ENCODE measurements around the gene NUTF2.
"Not testable (repeated sequence)": the region's sequence is repeated elsewhere in the genome, so short reads cannot be mapped to it uniquely, and the experiment has no call there.

Gene NUTF2

GRCh38 chr16:67907397-67908180 is 60.9 kb downstream of the NUTF2 start:
- Histone ChIP-seq H3K27ac (no peak overlapping the region), H3K36me3 (replicated peaks) (peaks cover 21% of the 10 kb centered on the region)
- in situ Hi-C loops (cut with HindIII; ENCODE audit: low pct_ligation_motif_present, low sequenced_read_pairs), result loop anchor here (25.0 kb wide), 2 partner anchors 95 to 195 kb away; partner anchors contain the start of genes GFOD2, RANBP10 and TSNAXIP1

GRCh38 chr16:67909056-67909742 is 62.5 kb downstream of the NUTF2 start:
- Histone ChIP-seq H3K27ac (no peak overlapping the region), H3K27me3 (replicated peaks) (no peaks in the 10 kb centered on the region), H3K4me3 (ENCODE audit: low read depth, low read length) (no peak overlapping the region), H3K36me3 (replicated peaks) (peaks cover 15% of the 10 kb centered on the region)
- in situ Hi-C loops (cut with HindIII; ENCODE audit: low pct_ligation_motif_present, low sequenced_read_pairs), result loop anchor here (25.0 kb wide), 2 partner anchors 97 to 197 kb away; partner anchors contain the start of genes GFOD2, RANBP10 and TSNAXIP1
- DNase-seq, result no peak
- no peak for TF ChIP-seq CTCF (IDR thresholded peaks at IDR 0.05; ENCODE audit: low read depth, low read length, missing control alignments)

More at GRCh38 chr16:67907397-67908180, 60.9 kb downstream of the NUTF2 start:
- no peak overlapping the region for H3K4me3 ChIP-seq (ENCODE audit: low read depth, low read length)
- DNase-seq, result no peak
- no peak for TF ChIP-seq CTCF (IDR thresholded peaks at IDR 0.05; ENCODE audit: low read depth, low read length, missing control alignments)
- H3K27me3 ChIP-seq (replicated peaks), result no peaks in the 10 kb centered on the region

- H3K27ac ChIP-seq, result no peak overlapping the region
These were observed 63.4 kb downstream of the NUTF2 start for GRCh38 chr16:67910158-67910557.

GRCh38 chr16:67914758-67915495 is 68.2 kb downstream of the NUTF2 start:
- Histone ChIP-seq H3K27ac (no peak overlapping the region), H3K4me3 (ENCODE audit: low read depth, low read length) (no peak overlapping the region), H3K36me3 (replicated peaks) (peaks cover 6% of the 10 kb centered on the region), H3K27me3 (replicated peaks) (no peaks in the 10 kb centered on the region)
- DNase-seq, result no peak
- in situ Hi-C loops (cut with HindIII; ENCODE audit: low pct_ligation_motif_present, low sequenced_read_pairs), result loop anchor here (25.0 kb wide), 2 partner anchors 103 to 203 kb away; partner anchors contain the start of genes GFOD2, RANBP10 and TSNAXIP1
- no peak for TF ChIP-seq CTCF (IDR thresholded peaks at IDR 0.05; ENCODE audit: low read depth, low read length, missing control alignments)

More at GRCh38 chr16:67910158-67910557, 63.4 kb downstream of the NUTF2 start:
- in situ Hi-C loops (cut with HindIII; ENCODE audit: low pct_ligation_motif_present, low sequenced_read_pairs), result loop anchor here (25.0 kb wide), 2 partner anchors 98 to 198 kb away; partner anchors contain the start of genes GFOD2, RANBP10 and TSNAXIP1
- TF ChIP-seq CTCF (IDR thresholded peaks at IDR 0.05; ENCODE audit: low read depth, low read length, missing control alignments), result no peak
- no peak for DNase-seq
- Histone ChIP-seq H3K27me3 (replicated peaks) (no peaks in the 10 kb centered on the region), H3K36me3 (replicated peaks) (peaks cover 15% of the 10 kb centered on the region), H3K4me3 (ENCODE audit: low read depth, low read length) (no peak overlapping the region)

GRCh38 chr16:67915496-67915769 is 68.7 kb downstream of the NUTF2 start:
- H3K36me3 ChIP-seq (replicated peaks); H3K27ac ChIP-seq; DNase-seq; H3K27me3 ChIP-seq (replicated peaks); H3K4me3 ChIP-seq (ENCODE audit: low read depth, low read length): not testable (repeated sequence)
- in situ Hi-C loops (cut with HindIII; ENCODE audit: low pct_ligation_motif_present, low sequenced_read_pairs), result loop anchor here (25.0 kb wide), 2 partner anchors 103 to 203 kb away; partner anchors contain the start of genes GFOD2, RANBP10 and TSNAXIP1
